Activated T-helper 17 cell treated with anti-CD3 and anti-CD28 coated beads, Interleukin-2, amount 50 U/mL, for 72 hours (primary cell): ENCODE data around the gene C6orf163. TPM values are rescaled to one million over a fixed set of nuclear protein-coding genes. Genes with fewer than 3 reads are reported as not detected.
"Not testable (repeated sequence)": the region's sequence is repeated elsewhere in the genome, so short reads cannot be mapped to it uniquely, and the experiment has no call there.

Experiments
- ATAC-seq: fragments of 150-1000 bp; cut with Tn5 transposase; replicated peaks from 2 replicates; pipeline ENCODE4 v1.10.0; 2021; ENCODE audit warnings: mild to moderate bottlenecking, moderate library complexity
- H3K27ac Mint-ChIP-seq: one replicate; pipeline ENCODE4 v1.8.0; 2022; ENCODE audit warnings: mixed read lengths
- H3K27me3 Mint-ChIP-seq: one replicate; pipeline ENCODE4 v1.8.0; 2022; ENCODE audit warnings: mixed read lengths
- H3K36me3 Mint-ChIP-seq: one replicate; pipeline ENCODE4 v1.8.0; 2022; ENCODE audit warnings: low read depth, mild to moderate bottlenecking, mixed read lengths
- H3K4me1 Mint-ChIP-seq: one replicate; pipeline ENCODE4 v1.8.0; 2022; ENCODE audit warnings: mixed read lengths
- H3K4me3 Mint-ChIP-seq: one replicate; pipeline ENCODE4 v1.8.0; 2022; ENCODE audit warnings: mild to moderate bottlenecking, mixed read lengths
- H3K9me3 Mint-ChIP-seq: one replicate; pipeline ENCODE4 v1.8.0; 2022; ENCODE audit warnings: mixed read lengths
- total RNA-seq, 2 donors: library from RNA; stranded (reverse); gene quantifications; one replicate each; pipeline ENCODE4 v1.2.3, GENCODE V29; 2022

C6orf163 gene
- total RNA-seq: 1 to 10 TPM; 1.5 to 3.0 TPM

GRCh38 chr6:87344731-87345130 is at the start of gene C6orf163:
TSS of gene C6orf163 (plus strand) at chr6:87344813. CDS start at chr6:87345100, 287 bp downstream.
- H3K4me1 Mint-ChIP-seq: no peaks in the 10 kb centered on the region
- peaks cover 4% of the 10 kb centered on the region for H3K36me3 Mint-ChIP-seq
- no peaks in the 10 kb centered on the region for H3K9me3 Mint-ChIP-seq
- H3K27me3 Mint-ChIP-seq: no peaks in the 10 kb centered on the region
- H3K27ac Mint-ChIP-seq: no peak within 1 kb of the TSS
- no peak within 1 kb of the TSS for H3K4me3 Mint-ChIP-seq
- ATAC-seq: no peak

GRCh38 chr6:87297119-87297518 is 47.5 kb upstream of the C6orf163 start:
- Mint-ChIP-seq H3K9me3 (no peaks in the 10 kb centered on the region), H3K4me3 (no peak overlapping the region), H3K27me3 (peaks cover 41% of the 10 kb centered on the region), H3K4me1 (no peaks in the 10 kb centered on the region), H3K36me3 (no peaks in the 10 kb centered on the region), H3K27ac (no peak overlapping the region)
- ATAC-seq: no peak

DNA sequence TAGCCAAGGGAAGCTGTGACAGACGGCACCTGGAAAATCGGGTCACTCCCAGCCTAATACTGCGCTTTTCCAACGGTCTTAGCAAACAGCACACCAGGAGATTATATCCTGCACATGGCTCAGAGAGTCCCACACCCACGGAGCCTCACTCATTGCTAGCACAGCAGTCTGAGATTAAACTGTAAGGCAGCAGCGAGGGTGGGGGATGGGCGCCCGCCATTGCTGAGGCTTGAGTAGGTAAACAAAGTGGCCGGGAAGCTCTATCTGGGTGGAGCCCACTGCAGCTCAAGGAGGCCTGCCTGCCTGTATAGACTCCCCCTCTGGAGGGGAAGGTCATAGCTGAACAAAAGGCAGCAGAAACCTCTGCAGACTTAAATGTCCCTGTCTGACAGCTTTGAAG is 43.3 kb upstream of the C6orf163 start:
- H3K27me3 Mint-ChIP-seq: peaks cover 37% of the 10 kb centered on the region
- not testable (repeated sequence) for H3K27ac Mint-ChIP-seq

GRCh38 chr6:87308970-87309369 is 35.6 kb upstream of the C6orf163 start:
- Mint-ChIP-seq H3K4me3 (no peak overlapping the region), H3K9me3 (peaks cover 1% of the 10 kb centered on the region), H3K4me1 (no peaks in the 10 kb centered on the region), H3K36me3 (no peaks in the 10 kb centered on the region), H3K27me3 (peaks cover 9% of the 10 kb centered on the region), H3K27ac (no peak overlapping the region)
- ATAC-seq: no peak

More for the DNA sequence above, 43.3 kb upstream of the C6orf163 start:
- H3K9me3 Mint-ChIP-seq, ATAC-seq, H3K4me1 Mint-ChIP-seq, H3K4me3 Mint-ChIP-seq, H3K36me3 Mint-ChIP-seq: not testable (repeated sequence)

DNA sequence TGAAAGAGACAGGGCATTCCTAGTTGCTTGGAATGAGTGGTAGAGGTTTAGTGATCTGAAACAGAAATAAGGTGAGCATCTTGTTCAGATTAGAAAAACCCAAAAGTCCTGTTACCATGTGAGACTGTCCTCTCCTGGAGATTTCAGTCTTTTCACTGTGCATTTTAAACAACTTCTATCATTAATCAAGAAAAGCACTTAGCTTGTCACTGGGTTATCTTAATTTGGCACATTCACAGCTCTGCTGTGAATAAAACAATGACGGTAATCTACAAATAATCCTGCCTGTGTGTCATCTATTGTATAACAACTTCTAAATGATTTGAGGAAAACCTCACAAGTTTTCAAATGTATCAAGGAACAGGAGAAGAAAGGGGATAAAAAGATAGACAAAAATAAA is 31.8 kb upstream of the C6orf163 start:
- Mint-ChIP-seq H3K4me1 (no peaks in the 10 kb centered on the region), H3K27ac (no peak overlapping the region), H3K27me3 (peaks cover 19% of the 10 kb centered on the region), H3K36me3 (no peaks in the 10 kb centered on the region), H3K9me3 (no peaks in the 10 kb centered on the region), H3K4me3 (no peak overlapping the region)
- ATAC-seq: no peak

DNA sequence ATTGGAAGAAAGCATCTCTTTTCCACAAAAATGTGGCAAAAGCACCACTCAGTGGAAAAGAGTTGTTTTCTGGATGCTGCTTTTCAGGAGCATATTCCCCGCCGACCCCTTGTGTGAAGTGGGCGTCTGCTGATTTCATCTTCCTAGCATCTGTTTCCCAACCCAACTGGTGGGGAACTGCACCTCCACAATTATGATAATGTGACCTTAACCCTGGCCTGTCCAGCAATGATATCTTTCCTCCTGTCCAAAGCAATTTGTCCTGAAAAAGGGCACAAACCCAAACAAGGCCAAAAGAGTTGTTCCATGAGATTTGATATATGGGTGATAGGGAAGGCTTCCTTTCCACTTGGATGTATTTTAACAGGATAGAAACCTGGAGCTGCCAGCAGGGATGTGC is 29.5 kb upstream of the C6orf163 start:
- no peak for ATAC-seq
- H3K9me3 Mint-ChIP-seq: no peaks in the 10 kb centered on the region
- H3K27ac Mint-ChIP-seq: no peak overlapping the region
- H3K4me1 Mint-ChIP-seq: no peaks in the 10 kb centered on the region
- H3K27me3 Mint-ChIP-seq: peaks cover 19% of the 10 kb centered on the region
- H3K36me3 Mint-ChIP-seq: no peaks in the 10 kb centered on the region
- no peak overlapping the region for H3K4me3 Mint-ChIP-seq

DNA sequence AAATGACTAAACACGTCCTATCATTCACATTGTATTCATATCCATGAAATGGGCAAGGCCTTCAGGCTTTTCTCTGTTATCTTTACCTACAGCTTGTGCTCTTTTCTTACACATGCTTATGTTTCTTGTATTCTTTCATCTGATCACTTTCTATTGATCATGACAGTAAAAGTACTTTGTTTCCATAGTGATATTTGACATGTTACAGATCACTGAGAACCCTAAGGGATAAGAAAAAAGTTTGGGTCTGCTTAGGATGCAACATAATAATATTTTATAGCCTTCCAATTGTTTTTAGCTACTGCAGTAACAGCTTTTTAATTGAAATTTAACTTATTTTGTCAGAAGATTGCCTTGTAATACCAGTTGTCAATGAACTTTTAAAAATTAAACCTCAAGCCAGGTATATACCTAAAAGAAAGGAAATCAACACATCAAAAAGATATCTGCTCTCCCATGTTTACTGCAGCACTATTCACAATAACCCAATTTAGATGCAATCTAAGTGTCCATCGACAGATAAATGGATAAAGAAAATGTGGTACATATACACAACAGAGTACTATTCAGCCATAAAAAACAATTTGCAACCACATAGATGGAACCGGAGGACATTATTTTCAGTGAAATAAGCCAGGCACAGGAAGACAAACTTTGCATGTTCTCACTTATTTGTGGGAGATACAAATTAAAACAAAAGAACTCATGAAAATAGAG is 25.2 kb upstream of the C6orf163 start:
- Mint-ChIP-seq H3K27me3 (peaks cover 10% of the 10 kb centered on the region), H3K9me3 (no peaks in the 10 kb centered on the region), H3K4me1 (peaks cover 5% of the 10 kb centered on the region), H3K27ac (no peak overlapping the region), H3K4me3 (no peak overlapping the region), H3K36me3 (no peaks in the 10 kb centered on the region)
- ATAC-seq: no peak

- Mint-ChIP-seq H3K4me1 (peaks cover 5% of the 10 kb centered on the region), H3K27ac (peak within 1 kb of the TSS; percentile 94), H3K4me3 (peak within 1 kb of the TSS; percentile 96), H3K9me3 (peaks cover 5% of the 10 kb centered on the region), H3K27me3 (no peaks in the 10 kb centered on the region), H3K36me3 (no peaks in the 10 kb centered on the region)
- peak; percentile 99 for ATAC-seq
Observed at GRCh38 chr6:87322304-87323212, 22.1 kb upstream of the C6orf163 start, which contains the start of gene SMIM8. TSS of gene SMIM8 (plus strand) at chr6:87322588. CDS start at chr6:87337032, 14,444 bp downstream.

- not testable (repeated sequence) for H3K36me3 Mint-ChIP-seq, H3K27me3 Mint-ChIP-seq, H3K27ac Mint-ChIP-seq, ATAC-seq, H3K9me3 Mint-ChIP-seq, H3K4me1 Mint-ChIP-seq
- H3K4me3 Mint-ChIP-seq: peak overlapping the region; percentile 96
Observed at GRCh38 chr6:87323880-87324279, 20.7 kb upstream of the C6orf163 start.

DNA sequence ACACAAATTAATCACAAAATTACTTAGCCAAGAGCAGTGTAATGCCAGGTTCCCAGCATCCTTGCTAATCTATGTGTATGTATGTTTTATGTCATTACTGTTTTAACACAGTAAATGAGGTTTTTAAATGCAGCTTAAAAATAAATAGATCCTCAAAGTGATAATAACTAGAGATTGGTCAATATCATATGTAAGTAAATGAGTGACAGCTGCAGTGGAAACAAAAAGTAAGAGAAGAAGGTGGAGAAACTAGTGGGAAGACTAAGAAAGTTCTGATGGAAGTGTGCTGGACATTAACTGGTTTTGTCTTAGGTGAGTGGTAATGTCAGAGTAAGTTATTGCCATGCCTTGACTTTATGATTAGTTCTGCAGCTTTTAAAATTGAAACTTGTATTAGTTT is 13.7 kb upstream of the C6orf163 start:
- Mint-ChIP-seq H3K36me3 (no peaks in the 10 kb centered on the region), H3K4me1 (peaks cover 16% of the 10 kb centered on the region), H3K27ac (no peak overlapping the region)

DNA sequence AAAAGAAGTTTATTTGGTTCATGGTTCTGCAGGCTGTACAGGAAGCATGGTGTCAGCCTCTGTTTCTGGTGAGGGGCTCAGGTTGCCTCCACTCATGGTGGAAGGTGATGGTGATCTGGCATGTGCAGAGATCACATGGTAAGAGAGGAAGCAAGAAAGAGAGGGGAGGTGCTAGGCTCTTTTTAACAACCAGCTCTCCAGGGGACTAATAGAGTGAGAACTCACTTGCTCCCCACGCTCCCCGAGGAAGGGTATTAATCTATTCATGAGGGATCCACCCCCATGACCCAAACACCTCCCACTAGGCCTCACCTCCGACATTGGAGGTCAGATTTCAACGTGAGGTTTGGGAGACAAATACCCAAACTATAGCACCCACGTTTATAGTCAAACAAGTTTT is 11.6 kb upstream of the C6orf163 start:
- H3K4me1 Mint-ChIP-seq: peaks cover 16% of the 10 kb centered on the region
- peaks cover 4% of the 10 kb centered on the region for H3K9me3 Mint-ChIP-seq
- H3K36me3 Mint-ChIP-seq: peaks cover 2% of the 10 kb centered on the region
- no peak for ATAC-seq
- no peaks in the 10 kb centered on the region for H3K27me3 Mint-ChIP-seq
- peak overlapping the region; percentile 51 for H3K27ac Mint-ChIP-seq
- no peak overlapping the region for H3K4me3 Mint-ChIP-seq

More for the DNA sequence above, 13.7 kb upstream of the C6orf163 start:
- Mint-ChIP-seq H3K27me3 (no peaks in the 10 kb centered on the region), H3K4me3 (no peak overlapping the region), H3K9me3 (peaks cover 8% of the 10 kb centered on the region)
- no peak for ATAC-seq

DNA sequence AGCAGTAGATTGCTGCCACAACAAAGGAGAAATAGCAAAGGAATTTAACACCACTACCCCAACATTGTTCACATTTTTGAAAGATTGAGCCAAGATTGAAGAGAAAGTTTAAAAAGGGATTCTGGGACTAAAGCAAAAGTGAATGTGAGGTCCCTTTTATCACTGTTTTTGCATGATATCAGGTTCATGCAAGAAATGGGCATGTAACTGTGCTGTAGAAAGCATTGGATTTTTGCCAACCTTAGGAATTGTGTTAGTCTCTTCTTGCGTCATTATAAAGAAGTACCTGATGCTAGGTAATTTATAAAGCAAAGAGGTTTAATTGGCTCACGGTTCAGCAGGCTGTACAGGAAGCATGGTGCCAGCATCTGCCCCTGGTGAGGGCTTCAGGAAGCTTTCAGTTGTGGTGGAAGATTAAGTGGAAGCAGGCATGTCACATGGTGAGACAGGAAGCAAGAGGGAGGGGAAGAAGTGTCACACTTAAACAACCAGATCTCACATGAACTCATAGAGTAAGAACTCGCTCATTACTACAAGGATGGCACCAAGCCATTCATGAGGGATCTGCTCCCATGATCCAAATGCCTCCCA is 10.9 kb upstream of the C6orf163 start:
- peaks cover 6% of the 10 kb centered on the region for H3K36me3 Mint-ChIP-seq
- no peaks in the 10 kb centered on the region for H3K27me3 Mint-ChIP-seq
- ATAC-seq: no peak
- H3K27ac Mint-ChIP-seq: no peak overlapping the region
- peaks cover 16% of the 10 kb centered on the region for H3K4me1 Mint-ChIP-seq
- H3K4me3 Mint-ChIP-seq: no peak overlapping the region
- peaks cover 4% of the 10 kb centered on the region for H3K9me3 Mint-ChIP-seq

- no peak overlapping the region for H3K27ac Mint-ChIP-seq
- no peaks in the 10 kb centered on the region for H3K27me3 Mint-ChIP-seq
- H3K4me3 Mint-ChIP-seq: no peak overlapping the region
- no peak for ATAC-seq
- peaks cover 16% of the 10 kb centered on the region for H3K4me1 Mint-ChIP-seq
- peaks cover 6% of the 10 kb centered on the region for H3K36me3 Mint-ChIP-seq
- peaks cover 4% of the 10 kb centered on the region for H3K9me3 Mint-ChIP-seq
Observed at GRCh38 chr6:87334683-87335082, 9.9 kb upstream of the C6orf163 start.

DNA sequence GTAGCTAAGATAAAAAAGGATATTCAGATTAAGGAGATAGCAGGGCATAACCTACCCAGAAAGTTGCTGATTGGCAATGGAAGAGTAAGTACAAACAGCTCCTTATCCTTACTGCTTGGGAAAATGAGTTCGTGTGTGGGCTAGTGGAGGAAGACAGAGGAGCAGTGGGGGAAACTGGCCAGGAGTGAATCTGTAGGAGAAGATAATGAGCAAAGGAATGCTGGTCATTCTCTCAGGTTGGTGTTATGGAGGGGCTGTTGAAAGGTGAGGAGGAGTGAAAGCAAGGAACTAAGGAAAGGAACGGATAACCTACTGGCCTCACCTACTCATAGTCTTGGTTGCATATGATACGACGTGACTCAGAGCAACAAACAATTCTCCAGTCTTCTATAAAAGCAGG is 8.2 kb upstream of the C6orf163 start:
- H3K9me3 Mint-ChIP-seq: peaks cover 4% of the 10 kb centered on the region
- H3K4me3 Mint-ChIP-seq: no peak overlapping the region
- no peaks in the 10 kb centered on the region for H3K27me3 Mint-ChIP-seq
- H3K27ac Mint-ChIP-seq: no peak overlapping the region
- H3K4me1 Mint-ChIP-seq: peaks cover 16% of the 10 kb centered on the region
- no peak for ATAC-seq
- peaks cover 6% of the 10 kb centered on the region for H3K36me3 Mint-ChIP-seq
